Effector memory CD4-positive, alpha-beta T cell (primary cell): Measurements from ENCODE around the gene SEZ6L.

Experiments used
- DNase-seq, 3 donors: peaks; one replicate each; pipeline ENCODE4 v3.0.0-alpha.2; 2020
- H3K27ac ChIP-seq: 2 replicates; pipeline ENCODE4 v1.7.0; 2013; ENCODE audit warnings: mild to moderate bottlenecking, low read length, moderate library complexity; ENCODE audit not compliant: insufficient read depth, poor library complexity, severe bottlenecking
- H3K27me3 ChIP-seq: replicated peaks from 2 replicates; pipeline ENCODE4 v1.7.0; 2013; ENCODE audit warnings: mild to moderate bottlenecking, low read length; ENCODE audit not compliant: insufficient read depth, control insufficient read depth, poor library complexity, severe bottlenecking
- H3K36me3 ChIP-seq: 2 replicates; pipeline ENCODE4 v1.7.0; 2013; ENCODE audit warnings: mild to moderate bottlenecking, low read length, moderate library complexity; ENCODE audit not compliant: control insufficient read depth, insufficient read depth
- H3K4me1 ChIP-seq: 2 replicates; pipeline ENCODE4 v1.7.0; 2013; ENCODE audit warnings: low read length, mild to moderate bottlenecking; ENCODE audit not compliant: control insufficient read depth, insufficient read depth, poor library complexity, severe bottlenecking
- H3K4me3 ChIP-seq: 2 replicates; pipeline ENCODE4 v1.7.0; 2013; ENCODE audit warnings: low read length, low read depth, mild to moderate bottlenecking; ENCODE audit not compliant: insufficient read depth, poor library complexity, severe bottlenecking
- H3K9me3 ChIP-seq: 2 replicates; pipeline ENCODE4 v1.7.0; 2013; ENCODE audit warnings: mild to moderate bottlenecking, low read length, moderate library complexity; ENCODE audit not compliant: control insufficient read depth
- total RNA-seq, 3 donors: gene quantifications; one replicate each; lab custom pipeline; 2026; lab: John Stamatoyannopoulos, UW

Gene SEZ6L
- 0 to 0.39 (median 0) reads per million in 3 donors for total RNA-seq

GRCh38 chr22:26169315-26170111 lies at the start of gene SEZ6L:
SEZ6L (plus strand) TSS chr22:26169462; CDS start chr22:26169670, 208 bp downstream.
- H3K27me3 ChIP-seq: peaks cover 18% of the 10 kb centered on the region
- no peak within 1 kb of the TSS for H3K4me3 ChIP-seq
- H3K4me1 ChIP-seq: no peaks in the 10 kb centered on the region
- H3K27ac ChIP-seq: no peak within 1 kb of the TSS
- no peaks in the 10 kb centered on the region for H3K9me3 ChIP-seq
- H3K36me3 ChIP-seq: no peaks in the 10 kb centered on the region
- DNase-seq: no peak

- no peaks in the 10 kb centered on the region for H3K9me3 ChIP-seq
- H3K4me1 ChIP-seq: no peaks in the 10 kb centered on the region
- no peaks in the 10 kb centered on the region for H3K36me3 ChIP-seq
- H3K27ac ChIP-seq: no peak overlapping the region
- no peaks in the 10 kb centered on the region for H3K27me3 ChIP-seq
- no peak for DNase-seq
- H3K4me3 ChIP-seq: no peak overlapping the region
Observed at GRCh38 chr22:26122920-26123468, 46.3 kb upstream of the SEZ6L start.

GRCh38 chr22:26124991-26125725 lies 44.1 kb upstream of the SEZ6L start:
- Histone ChIP-seq H3K27ac (no peak overlapping the region), H3K27me3 (no peaks in the 10 kb centered on the region), H3K36me3 (no peaks in the 10 kb centered on the region), H3K4me3 (no peak overlapping the region), H3K4me1 (no peaks in the 10 kb centered on the region), H3K9me3 (no peaks in the 10 kb centered on the region)
- DNase-seq: no peak

GRCh38 chr22:26127126-26127525 lies 42.1 kb upstream of the SEZ6L start:
- Histone ChIP-seq H3K27ac (no peak overlapping the region), H3K4me3 (no peak overlapping the region), H3K27me3 (no peaks in the 10 kb centered on the region), H3K36me3 (no peaks in the 10 kb centered on the region), H3K4me1 (no peaks in the 10 kb centered on the region), H3K9me3 (no peaks in the 10 kb centered on the region)
- DNase-seq: no peak

GRCh38 chr22:26127556-26127955 lies 41.7 kb upstream of the SEZ6L start:
- no peaks in the 10 kb centered on the region for H3K27me3 ChIP-seq
- no peaks in the 10 kb centered on the region for H3K36me3 ChIP-seq
- no peaks in the 10 kb centered on the region for H3K4me1 ChIP-seq
- no peak overlapping the region for H3K4me3 ChIP-seq
- H3K9me3 ChIP-seq: no peaks in the 10 kb centered on the region
- H3K27ac ChIP-seq: no peak overlapping the region
- DNase-seq: no peak

- Histone ChIP-seq H3K27ac (no peak overlapping the region), H3K4me3 (no peak overlapping the region), H3K9me3 (no peaks in the 10 kb centered on the region), H3K4me1 (no peaks in the 10 kb centered on the region), H3K27me3 (no peaks in the 10 kb centered on the region), H3K36me3 (no peaks in the 10 kb centered on the region)
- DNase-seq: no peak
Observed at GRCh38 chr22:26131589-26132154, 37.6 kb upstream of the SEZ6L start.

GRCh38 chr22:26134654-26135330 lies 34.5 kb upstream of the SEZ6L start:
- H3K27ac ChIP-seq: no peak overlapping the region
- H3K9me3 ChIP-seq: no peaks in the 10 kb centered on the region
- H3K4me3 ChIP-seq: no peak overlapping the region
- no peaks in the 10 kb centered on the region for H3K4me1 ChIP-seq
- no peaks in the 10 kb centered on the region for H3K27me3 ChIP-seq
- no peaks in the 10 kb centered on the region for H3K36me3 ChIP-seq
- no peak for DNase-seq

GRCh38 chr22:26135806-26136205 lies 33.5 kb upstream of the SEZ6L start:
- no peak overlapping the region for H3K4me3 ChIP-seq
- H3K27ac ChIP-seq: no peak overlapping the region
- no peak for DNase-seq
- no peaks in the 10 kb centered on the region for H3K36me3 ChIP-seq
- no peaks in the 10 kb centered on the region for H3K4me1 ChIP-seq
- no peaks in the 10 kb centered on the region for H3K9me3 ChIP-seq
- no peaks in the 10 kb centered on the region for H3K27me3 ChIP-seq

- H3K4me1 ChIP-seq: no peaks in the 10 kb centered on the region
- H3K27ac ChIP-seq: no peak overlapping the region
- H3K27me3 ChIP-seq: no peaks in the 10 kb centered on the region
- no peak overlapping the region for H3K4me3 ChIP-seq
- no peak for DNase-seq
- H3K9me3 ChIP-seq: no peaks in the 10 kb centered on the region
- no peaks in the 10 kb centered on the region for H3K36me3 ChIP-seq
Observed at GRCh38 chr22:26139310-26139709, 30.0 kb upstream of the SEZ6L start.
